GM12874 (cell line): ENCODE results near the gene ZNG1A.
"Not testable (repeated sequence)": the region's sequence is repeated elsewhere in the genome, so short reads cannot be mapped to it uniquely, and the experiment has no call there.

Experiments
- CTCF ChIP-seq: IDR thresholded peaks from 2 replicates; pipeline ENCODE4 v1.5.1; 2011; ENCODE audit warnings: low read depth, mild to moderate bottlenecking, control low read depth, low read length, moderate library complexity; ENCODE audit not compliant: insufficient read depth

The ZNG1A gene

GRCh38 chr9:178970-179383 lies at the start of gene ZNG1A:
Gene ZNG1A, minus strand, starts transcription at chr9:179056. Its CDS starts 87 bp downstream, at chr9:178969.
- TF ChIP-seq CTCF, result not testable (repeated sequence)

- no peak for TF ChIP-seq CTCF
Observed at GRCh38 chr9:227860-228259, 49.0 kb upstream of the ZNG1A start.

- no peak for TF ChIP-seq CTCF
Observed at GRCh38 chr9:224582-225520, 46.0 kb upstream of the ZNG1A start.

- no peak for TF ChIP-seq CTCF
Observed at GRCh38 chr9:224026-224425, 45.2 kb upstream of the ZNG1A start.

- no peak for TF ChIP-seq CTCF
Observed at GRCh38 chr9:223152-223551, 44.3 kb upstream of the ZNG1A start.

- TF ChIP-seq CTCF, result no peak
Observed at GRCh38 chr9:221989-222776, 43.3 kb upstream of the ZNG1A start.

GRCh38 chr9:219670-220365 lies 41.0 kb upstream of the ZNG1A start:
- TF ChIP-seq CTCF, result no peak
